Liver (tissue), 9 donors: ENCODE results near the gene LGR6. TPM values are rescaled to one million over a fixed set of nuclear protein-coding genes. Genes with fewer than 3 reads are reported as not detected.

Source experiments
- DNase-seq: peaks from one replicate; pipeline ENCODE4 v3.0.0-alpha.2; 2017; ENCODE audit warnings: low spot score
- H3K27ac ChIP-seq, 2 donors: one replicate each; pipeline ENCODE4 v1.7.0; 2013; ENCODE audit warnings: inconsistent platforms in 2 of 2, low read length in 2 of 2, control low read depth in 1 of 2, low read depth in 1 of 2, mild to moderate bottlenecking in 1 of 2
- H3K27me3 ChIP-seq, 4 donors: one replicate each; pipeline versions ENCODE4 v1.6.1 to v1.7.0; 2013; ENCODE audit warnings: low read length in 3 of 4, inconsistent platforms in 1 of 4, mild to moderate bottlenecking in 1 of 4, moderate library complexity in 1 of 4; ENCODE audit not compliant: control insufficient read depth in 4 of 4, insufficient read depth in 4 of 4
- H3K36me3 ChIP-seq, 4 donors: one replicate each; pipeline versions ENCODE4 v1.6.1 to v1.7.0; 2013; ENCODE audit warnings: low read length in 3 of 4, mild to moderate bottlenecking in 3 of 4, low read depth in 1 of 4, moderate library complexity in 1 of 4; ENCODE audit not compliant: control insufficient read depth in 4 of 4, insufficient read depth in 3 of 4
- H3K4me1 ChIP-seq, 4 donors: one replicate each; pipeline versions ENCODE4 v1.6.1 to v1.7.0; 2013; ENCODE audit warnings: low read length in 3 of 4, mild to moderate bottlenecking in 3 of 4, moderate library complexity in 1 of 4; ENCODE audit not compliant: control insufficient read depth in 4 of 4, insufficient read depth in 4 of 4
- H3K4me3 ChIP-seq, 3 donors: one replicate each; pipeline versions ENCODE4 v1.6.1 to v1.7.0; 2013; ENCODE audit warnings: low read length in 3 of 3, control low read depth in 1 of 3, low read depth in 1 of 3, mild to moderate bottlenecking in 1 of 3
- H3K9ac ChIP-seq, 2 donors: one replicate each; pipeline ENCODE4 v1.7.0; 2013; ENCODE audit warnings: low read length in 2 of 2, mild to moderate bottlenecking in 2 of 2, moderate library complexity in 2 of 2, control low read depth in 1 of 2, low read depth in 1 of 2
- H3K9me3 ChIP-seq, 4 donors: one replicate each; pipeline versions ENCODE4 v1.6.1 to v1.7.0; 2013; ENCODE audit warnings: low read length in 3 of 4; ENCODE audit not compliant: control insufficient read depth in 4 of 4
- EGR1 ChIP-seq, 2 donors: IDR thresholded peaks; 2 replicates each; pipeline ENCODE4 v1.6.1; 2016 to 2018; ENCODE audit warnings: antibody characterized with exemption in 2 of 2, low read depth in 2 of 2
- FOXA1 ChIP-seq: IDR thresholded peaks from 2 replicates; pipeline ENCODE4 v1.6.1; 2016; ENCODE audit warnings: antibody characterized with exemption
- FOXA2 ChIP-seq: IDR thresholded peaks from 2 replicates; pipeline ENCODE4 v1.6.1; 2016; ENCODE audit warnings: antibody characterized with exemption
- GABPA ChIP-seq, 2 donors: IDR thresholded peaks in 1 of 2; conservative IDR thresholded peaks in 1 of 2; 2 replicates each; pipeline ENCODE4 v1.6.1; 2016; ENCODE audit warnings: antibody characterized with exemption in 2 of 2, mild to moderate bottlenecking in 1 of 2, moderate library complexity in 1 of 2
- HNF4A ChIP-seq, 2 donors: conservative IDR thresholded peaks; 2 replicates each; pipeline ENCODE4 v1.6.1; 2016; ENCODE audit warnings: antibody characterized with exemption in 2 of 2, mild to moderate bottlenecking in 2 of 2
- HNF4G ChIP-seq: IDR thresholded peaks from 2 replicates; pipeline ENCODE4 v1.6.1; 2016; ENCODE audit warnings: antibody characterized with exemption
- JUND ChIP-seq, 2 donors: IDR thresholded peaks; 2 replicates each; pipeline ENCODE4 v1.6.1; 2016; ENCODE audit warnings: antibody characterized with exemption in 2 of 2
- NR2F2 ChIP-seq: IDR thresholded peaks from 2 replicates; pipeline ENCODE4 v1.6.1; 2016; ENCODE audit warnings: antibody characterized with exemption
- RAD21 ChIP-seq, 2 donors: IDR thresholded peaks; 2 replicates each; pipeline ENCODE4 v1.6.1; 2016; ENCODE audit warnings: antibody characterized with exemption in 2 of 2, mild to moderate bottlenecking in 2 of 2
- RXRA ChIP-seq, 2 donors: IDR thresholded peaks; 2 replicates each; pipeline ENCODE4 v1.6.1; 2017 to 2018; ENCODE audit warnings: antibody characterized with exemption in 2 of 2, mild to moderate bottlenecking in 1 of 2
- SP1 ChIP-seq: IDR thresholded peaks from 2 replicates; pipeline ENCODE4 v1.6.1; 2018; ENCODE audit warnings: antibody characterized with exemption, mild to moderate bottlenecking
- TAF1 ChIP-seq: conservative IDR thresholded peaks from 2 replicates; pipeline ENCODE4 v1.6.1; 2016; ENCODE audit warnings: antibody characterized with exemption, mild to moderate bottlenecking
- YY1 ChIP-seq: IDR thresholded peaks from 2 replicates; pipeline ENCODE4 v1.6.1; 2016; ENCODE audit warnings: antibody characterized with exemption, mild to moderate bottlenecking
- WGBS: extraction: QIAGEN DNeasy Blood & Tissue Kit; methylation state at CpG from one replicate; pipeline ENCODE4 v1.1.7; 2013; 5-methylcytosine and 5-hydroxymethylcytosine counted together
- polyA plus RNA-seq, 2 donors: library from polyadenylated mRNA; stranded (reverse) in 1 of 2; unstranded in 1 of 2; fragments of 200-250 nt in 1 of 2; fragments of >200 nt in 1 of 2; fragmentation: Nextera tagmentation in 1 of 2; extraction: Ambion mirVana in 1 of 2; gene quantifications; one replicate each; pipeline versions ENCODE4 v1.2.1 to v1.2.3, GENCODE V29; 2013 to 2015
- total RNA-seq, 2 donors: library from RNA; depleted of rRNA; stranded (reverse); fragments of >200 nt; gene quantifications; one replicate each; pipeline ENCODE4 v1.2.3, GENCODE V29; 2014
- TF ChIP-seq, protein P1 (sequence below): IDR thresholded peaks from 2 replicates; pipeline ENCODE4 v1.6.1; 2016; ENCODE audit warnings: antibody characterized with exemption
- TF ChIP-seq, protein P2 (sequence below): IDR thresholded peaks from 2 replicates; pipeline ENCODE4 v1.6.1; 2016; ENCODE audit warnings: antibody characterized with exemption, mild to moderate bottlenecking
- TF ChIP-seq, protein P3 (sequence below): IDR thresholded peaks from 2 replicates; pipeline ENCODE4 v1.6.1; 2016; ENCODE audit warnings: antibody characterized with exemption
- TF ChIP-seq, protein P4 (sequence below): IDR thresholded peaks from 2 replicates; pipeline ENCODE4 v1.6.1; 2016; ENCODE audit warnings: antibody characterized with exemption
- TF ChIP-seq, protein P5 (sequence below): fragments of 150-350 bp; IDR thresholded peaks from 2 replicates; pipeline ENCODE4 v1.5.1; 2017; ENCODE audit warnings: improper control_type of control experiment, low read depth, low read length; ENCODE audit not compliant: missing input control
- donor health status: healthy.
- donor health status: healthy.
- donor health status: healthy.
- donor health status: healthy.
- donor health status: healthy.

The LGR6 gene
- total and polyA plus RNA-seq, 4 donors, result 0.05 to 1.2 (median 0.75) TPM

DNA sequence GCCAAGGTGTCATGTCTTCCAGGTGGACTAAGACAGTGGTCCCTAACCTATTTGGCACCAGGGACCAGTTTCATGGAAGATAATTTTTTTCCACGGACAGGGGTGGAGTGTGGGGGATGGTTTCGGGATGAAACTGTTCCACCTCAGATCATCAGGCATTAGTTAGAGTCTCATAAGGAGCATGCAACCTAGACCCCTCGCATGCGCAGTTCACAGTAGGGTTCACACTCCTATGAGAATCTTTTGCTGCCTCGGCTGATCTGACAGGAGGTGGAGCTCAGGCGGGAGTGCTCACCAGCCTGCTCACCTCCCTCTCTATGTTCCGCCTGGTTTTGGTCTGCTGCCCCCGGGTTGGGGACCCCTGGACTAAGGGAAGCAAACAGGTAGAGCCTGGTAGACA is 30.9 kb downstream of the LGR6 start:
- Histone ChIP-seq H3K27me3 (no peaks in the 10 kb centered on the region), H3K9me3 (no peaks in the 10 kb centered on the region), H3K36me3 (no peaks in the 10 kb centered on the region), H3K27ac (no peak overlapping the region), H3K9ac (no peak overlapping the region), H3K4me3 (no peak overlapping the region), H3K4me1 (no peaks in the 10 kb centered on the region)
- DNase-seq, result no peak
- whole genome bisulfite sequencing, result 83% methylated on average over 8 of the region's 8 CpGs
- TF ChIP-seq FOXA2 (no peak), SP1 (no peak), HNF4A (conservative IDR thresholded peaks at IDR 0.05) (no peak), FOXA1 (no peak), EGR1 (IDR thresholded peaks at IDR 0.05; ENCODE audit: low read depth in 2 of 2) (no peak), TAF1 (no peak), GABPA (IDR thresholded peaks at IDR 0.05 in 1 of 2, conservative IDR thresholded peaks at IDR 0.05 in 1 of 2) (no peak), RAD21 (IDR thresholded peaks at IDR 0.05) (no peak), NR2F2 (no peak), HNF4G (no peak), YY1 (no peak), JUND (IDR thresholded peaks at IDR 0.05) (no peak), RXRA (IDR thresholded peaks at IDR 0.05) (no peak)
- TF ChIP-seq, protein P1, sequence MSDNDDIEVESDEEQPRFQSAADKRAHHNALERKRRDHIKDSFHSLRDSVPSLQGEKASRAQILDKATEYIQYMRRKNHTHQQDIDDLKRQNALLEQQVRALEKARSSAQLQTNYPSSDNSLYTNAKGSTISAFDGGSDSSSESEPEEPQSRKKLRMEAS, result no peak
- TF ChIP-seq, protein P2, sequence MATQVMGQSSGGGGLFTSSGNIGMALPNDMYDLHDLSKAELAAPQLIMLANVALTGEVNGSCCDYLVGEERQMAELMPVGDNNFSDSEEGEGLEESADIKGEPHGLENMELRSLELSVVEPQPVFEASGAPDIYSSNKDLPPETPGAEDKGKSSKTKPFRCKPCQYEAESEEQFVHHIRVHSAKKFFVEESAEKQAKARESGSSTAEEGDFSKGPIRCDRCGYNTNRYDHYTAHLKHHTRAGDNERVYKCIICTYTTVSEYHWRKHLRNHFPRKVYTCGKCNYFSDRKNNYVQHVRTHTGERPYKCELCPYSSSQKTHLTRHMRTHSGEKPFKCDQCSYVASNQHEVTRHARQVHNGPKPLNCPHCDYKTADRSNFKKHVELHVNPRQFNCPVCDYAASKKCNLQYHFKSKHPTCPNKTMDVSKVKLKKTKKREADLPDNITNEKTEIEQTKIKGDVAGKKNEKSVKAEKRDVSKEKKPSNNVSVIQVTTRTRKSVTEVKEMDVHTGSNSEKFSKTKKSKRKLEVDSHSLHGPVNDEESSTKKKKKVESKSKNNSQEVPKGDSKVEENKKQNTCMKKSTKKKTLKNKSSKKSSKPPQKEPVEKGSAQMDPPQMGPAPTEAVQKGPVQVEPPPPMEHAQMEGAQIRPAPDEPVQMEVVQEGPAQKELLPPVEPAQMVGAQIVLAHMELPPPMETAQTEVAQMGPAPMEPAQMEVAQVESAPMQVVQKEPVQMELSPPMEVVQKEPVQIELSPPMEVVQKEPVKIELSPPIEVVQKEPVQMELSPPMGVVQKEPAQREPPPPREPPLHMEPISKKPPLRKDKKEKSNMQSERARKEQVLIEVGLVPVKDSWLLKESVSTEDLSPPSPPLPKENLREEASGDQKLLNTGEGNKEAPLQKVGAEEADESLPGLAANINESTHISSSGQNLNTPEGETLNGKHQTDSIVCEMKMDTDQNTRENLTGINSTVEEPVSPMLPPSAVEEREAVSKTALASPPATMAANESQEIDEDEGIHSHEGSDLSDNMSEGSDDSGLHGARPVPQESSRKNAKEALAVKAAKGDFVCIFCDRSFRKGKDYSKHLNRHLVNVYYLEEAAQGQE, result no peak
- TF ChIP-seq, protein P3, sequence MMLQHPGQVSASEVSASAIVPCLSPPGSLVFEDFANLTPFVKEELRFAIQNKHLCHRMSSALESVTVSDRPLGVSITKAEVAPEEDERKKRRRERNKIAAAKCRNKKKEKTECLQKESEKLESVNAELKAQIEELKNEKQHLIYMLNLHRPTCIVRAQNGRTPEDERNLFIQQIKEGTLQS, result no peak
- TF ChIP-seq, protein P4, sequence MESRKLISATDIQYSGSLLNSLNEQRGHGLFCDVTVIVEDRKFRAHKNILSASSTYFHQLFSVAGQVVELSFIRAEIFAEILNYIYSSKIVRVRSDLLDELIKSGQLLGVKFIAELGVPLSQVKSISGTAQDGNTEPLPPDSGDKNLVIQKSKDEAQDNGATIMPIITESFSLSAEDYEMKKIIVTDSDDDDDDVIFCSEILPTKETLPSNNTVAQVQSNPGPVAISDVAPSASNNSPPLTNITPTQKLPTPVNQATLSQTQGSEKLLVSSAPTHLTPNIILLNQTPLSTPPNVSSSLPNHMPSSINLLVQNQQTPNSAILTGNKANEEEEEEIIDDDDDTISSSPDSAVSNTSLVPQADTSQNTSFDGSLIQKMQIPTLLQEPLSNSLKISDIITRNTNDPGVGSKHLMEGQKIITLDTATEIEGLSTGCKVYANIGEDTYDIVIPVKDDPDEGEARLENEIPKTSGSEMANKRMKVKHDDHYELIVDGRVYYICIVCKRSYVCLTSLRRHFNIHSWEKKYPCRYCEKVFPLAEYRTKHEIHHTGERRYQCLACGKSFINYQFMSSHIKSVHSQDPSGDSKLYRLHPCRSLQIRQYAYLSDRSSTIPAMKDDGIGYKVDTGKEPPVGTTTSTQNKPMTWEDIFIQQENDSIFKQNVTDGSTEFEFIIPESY, result no peak
- TF ChIP-seq, protein P5, sequence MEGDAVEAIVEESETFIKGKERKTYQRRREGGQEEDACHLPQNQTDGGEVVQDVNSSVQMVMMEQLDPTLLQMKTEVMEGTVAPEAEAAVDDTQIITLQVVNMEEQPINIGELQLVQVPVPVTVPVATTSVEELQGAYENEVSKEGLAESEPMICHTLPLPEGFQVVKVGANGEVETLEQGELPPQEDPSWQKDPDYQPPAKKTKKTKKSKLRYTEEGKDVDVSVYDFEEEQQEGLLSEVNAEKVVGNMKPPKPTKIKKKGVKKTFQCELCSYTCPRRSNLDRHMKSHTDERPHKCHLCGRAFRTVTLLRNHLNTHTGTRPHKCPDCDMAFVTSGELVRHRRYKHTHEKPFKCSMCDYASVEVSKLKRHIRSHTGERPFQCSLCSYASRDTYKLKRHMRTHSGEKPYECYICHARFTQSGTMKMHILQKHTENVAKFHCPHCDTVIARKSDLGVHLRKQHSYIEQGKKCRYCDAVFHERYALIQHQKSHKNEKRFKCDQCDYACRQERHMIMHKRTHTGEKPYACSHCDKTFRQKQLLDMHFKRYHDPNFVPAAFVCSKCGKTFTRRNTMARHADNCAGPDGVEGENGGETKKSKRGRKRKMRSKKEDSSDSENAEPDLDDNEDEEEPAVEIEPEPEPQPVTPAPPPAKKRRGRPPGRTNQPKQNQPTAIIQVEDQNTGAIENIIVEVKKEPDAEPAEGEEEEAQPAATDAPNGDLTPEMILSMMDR, result no peak
